HCT116 (cell line): ENCODE data around the gene SLC5A1. TPM values are rescaled to one million over a fixed set of nuclear protein-coding genes. Genes with fewer than 3 reads are reported as not detected.

ENCODE experiments used
- ATAC-seq: fragments of 200-7000 bp; cut with Tn5 transposase; 2 replicates; pipeline ENCODE4 v1.9.1; 2020; ENCODE audit warnings: mild to moderate bottlenecking, moderate library complexity
- BruUV-seq: library from RNA; stranded (reverse); fragments of 400-500 nt; replicated peaks from 2 replicates; lab custom pipeline; 2021; lab: Mats Ljungman, UMichigan
- CTCF ChIA-PET: fragments of 300-600 bp; sonication (Branson Sonifier 250); formaldehyde crosslinking; loops from one replicate; lab custom pipeline; 2021; ENCODE audit warnings: antibody characterized with exemption; lab: Charles Lee
- POLR2A ChIA-PET: fragments of 300-600, 350-600 bp; sonication (Branson Sonifier 250); formaldehyde crosslinking; loops from one replicate; lab custom pipeline; 2021; ENCODE audit warnings: antibody characterized with exemption; lab: Charles Lee
- RAD21 ChIA-PET, 2 experiments: fragments of 300-600 bp; sonication (Branson Sonifier 250); formaldehyde crosslinking; loops; one replicate each; lab custom pipeline; 2023; ENCODE audit warnings: low total read pairs in 2 of 2; ENCODE audit not compliant: uncharacterized antibody in 2 of 2, unreplicated experiment in 2 of 2, low non-redundant PET in 1 of 2; lab: Charles Lee
- DNase-seq: peaks from one replicate; pipeline ENCODE4 v3.0.0-alpha.2; 2010; ENCODE audit warnings: low read depth, low spot score
- H2AFZ ChIP-seq: fragments of 200-600 bp; shearing (Covaris generic), sonication (generic); 2 replicates; pipeline ENCODE4 v1.6.1; 2017; ENCODE audit warnings: low read depth, mixed run types, mixed read lengths, antibody characterized with exemption, low read length; ENCODE audit not compliant: poor library complexity, severe bottlenecking
- H3K27ac ChIP-seq: 2 replicates; pipeline ENCODE4 v1.5.1; 2012; ENCODE audit warnings: low read depth, low read length
- H3K27me3 ChIP-seq: fragments of 200-600 bp; sonication (generic); 2 replicates; pipeline ENCODE4 v1.6.1; 2016; ENCODE audit warnings: mixed run types, low read length, mixed read lengths; ENCODE audit not compliant: insufficient read depth
- H3K36me3 ChIP-seq, 2 experiments: fragments of 200-500 bp in 1 of 2; fragments of 200-600 bp in 1 of 2; sonication (Bioruptor generic) in 1 of 2; sonication (generic) in 1 of 2; 2 replicates each; pipeline versions ENCODE4 v1.5.1 to v1.6.1; 2014 to 2016; ENCODE audit warnings: low read length in 2 of 2, inconsistent platforms in 1 of 2, mixed read lengths in 1 of 2, mixed run types in 1 of 2; ENCODE audit not compliant: insufficient read depth in 2 of 2, control insufficient read depth in 1 of 2
- H3K4me1 ChIP-seq, 2 experiments: fragments of 200-600 bp in 1 of 2; sonication (generic) in 1 of 2; 2 replicates each; pipeline versions ENCODE4 v1.5.1 to v1.6.1; 2012 to 2017; ENCODE audit warnings: low read length in 2 of 2, inconsistent platforms in 1 of 2, mild to moderate bottlenecking in 1 of 2, mixed read lengths in 1 of 2, mixed run types in 1 of 2, moderate library complexity in 1 of 2; ENCODE audit not compliant: insufficient read depth in 2 of 2, control insufficient read depth in 1 of 2
- H3K4me2 ChIP-seq: fragments of 200-600 bp; sonication (generic); 2 replicates; pipeline ENCODE4 v1.6.1; 2017; ENCODE audit warnings: mixed run types, low read length, mixed read lengths
- H3K4me3 ChIP-seq, 2 experiments: fragments of 200-600 bp in 1 of 2; sonication (generic) in 1 of 2; replicated peaks in 1 of 2; 2 replicates each; pipeline ENCODE4 v1.5.1; 2011 to 2016; ENCODE audit warnings: low read length in 2 of 2, control low read depth in 1 of 2, low read depth in 1 of 2, mild to moderate bottlenecking in 1 of 2, mixed read lengths in 1 of 2, mixed run types in 1 of 2
- H3K79me2 ChIP-seq: fragments of 200-600 bp; sonication (generic); 2 replicates; pipeline ENCODE4 v1.6.1; 2017; ENCODE audit warnings: mild to moderate bottlenecking, mixed run types, low read length, moderate library complexity, mixed read lengths; ENCODE audit not compliant: insufficient read depth
- H3K9ac ChIP-seq: fragments of 200-600 bp; sonication (generic); 2 replicates; pipeline ENCODE4 v1.6.1; 2016; ENCODE audit warnings: low read length, mixed read lengths
- H3K9me2 ChIP-seq: fragments of 200-600 bp; sonication (generic), shearing (Covaris generic); 2 replicates; pipeline ENCODE4 v1.6.1; 2017; ENCODE audit warnings: mixed run types, mild to moderate bottlenecking, moderate library complexity; ENCODE audit not compliant: insufficient read depth
- H3K9me3 ChIP-seq, 2 experiments: fragments of 200-500 bp in 1 of 2; fragments of 200-600 bp in 1 of 2; sonication (Bioruptor generic) in 1 of 2; sonication (generic) in 1 of 2; 2 replicates each; pipeline ENCODE4 v1.6.1; 2014 to 2017; ENCODE audit warnings: low read length in 2 of 2, mixed read lengths in 2 of 2, inconsistent platforms in 1 of 2, low read depth in 1 of 2, mild to moderate bottlenecking in 1 of 2, mixed run types in 1 of 2, moderate library complexity in 1 of 2; ENCODE audit not compliant: control insufficient read depth in 1 of 2, insufficient read depth in 1 of 2
- H4K20me1 ChIP-seq: fragments of 200-600 bp; sonication (generic), shearing (Covaris generic); 2 replicates; pipeline ENCODE4 v1.6.1; 2017; ENCODE audit warnings: mixed run types, mild to moderate bottlenecking, moderate library complexity; ENCODE audit not compliant: insufficient read depth
- ATF3 ChIP-seq: IDR thresholded peaks from 2 replicates; pipeline ENCODE4 v1.6.1; 2012
- CBX3 ChIP-seq: IDR thresholded peaks from 2 replicates; pipeline ENCODE4 v1.6.1; 2012; ENCODE audit warnings: low read depth
- EZH2 ChIP-seq: fragments of 200-600 bp; sonication (generic); IDR thresholded peaks from 2 replicates; pipeline ENCODE4 v1.6.1; 2017; ENCODE audit warnings: antibody characterized with exemption, mixed run types
- FOSL1 ChIP-seq: IDR thresholded peaks from 2 replicates; pipeline ENCODE4 v1.6.1; 2012; ENCODE audit warnings: low read depth
- POLR2AphosphoS5 ChIP-seq: IDR thresholded peaks from 2 replicates; pipeline ENCODE4 v1.6.1; 2011; ENCODE audit warnings: mild to moderate bottlenecking, low read depth, low read length, moderate library complexity
- SP1 ChIP-seq: IDR thresholded peaks from 2 replicates; pipeline ENCODE4 v1.6.1; 2012; ENCODE audit warnings: low read depth
- TCF7L2 ChIP-seq: IDR thresholded peaks from 2 replicates; pipeline ENCODE4 v1.7.0; 2011; ENCODE audit warnings: borderline replicate concordance, inconsistent platforms; ENCODE audit not compliant: insufficient read depth, insufficient read length; ENCODE audit errors: extremely low read depth
- intact Hi-C: fragments of 100-400 bp; cut with micrococcal nuclease; formaldehyde crosslinking; loops from 2 replicates; pipeline ENCODE4 v1.10.0; 2022
- total RNA-seq: library from RNA; stranded (reverse); gene quantifications from one replicate; pipeline ENCODE4 v1.2.1, GENCODE V29; 2021; ENCODE audit not compliant: unreplicated experiment
- TF ChIP-seq, protein P1 (sequence below): IDR thresholded peaks from 2 replicates; pipeline ENCODE4 v1.6.1; 2011; ENCODE audit warnings: mild to moderate bottlenecking, low read length, moderate library complexity; ENCODE audit not compliant: insufficient replicate concordance; ENCODE audit errors: extremely low read depth
- TF ChIP-seq, protein P2 (sequence below): IDR thresholded peaks from 2 replicates; pipeline ENCODE4 v1.6.1; 2012; ENCODE audit warnings: low read depth

The SLC5A1 gene
- total RNA-seq, 1 experiment from 2014 or later, result 0.32 TPM

GRCh38 chr22:32088084-32088483 lies 45.0 kb downstream of the SLC5A1 start:
- H3K27me3 ChIP-seq, result peaks cover 27% of the 10 kb centered on the region
- no peaks in the 10 kb centered on the region for H3K36me3 ChIP-seq
- no peak for TF ChIP-seq FOSL1
- no peak for TF ChIP-seq EZH2
- TF ChIP-seq POLR2AphosphoS5, result no peak
- TF ChIP-seq CBX3, result no peak
- no peak for TF ChIP-seq TCF7L2
- TF ChIP-seq, protein P1, sequence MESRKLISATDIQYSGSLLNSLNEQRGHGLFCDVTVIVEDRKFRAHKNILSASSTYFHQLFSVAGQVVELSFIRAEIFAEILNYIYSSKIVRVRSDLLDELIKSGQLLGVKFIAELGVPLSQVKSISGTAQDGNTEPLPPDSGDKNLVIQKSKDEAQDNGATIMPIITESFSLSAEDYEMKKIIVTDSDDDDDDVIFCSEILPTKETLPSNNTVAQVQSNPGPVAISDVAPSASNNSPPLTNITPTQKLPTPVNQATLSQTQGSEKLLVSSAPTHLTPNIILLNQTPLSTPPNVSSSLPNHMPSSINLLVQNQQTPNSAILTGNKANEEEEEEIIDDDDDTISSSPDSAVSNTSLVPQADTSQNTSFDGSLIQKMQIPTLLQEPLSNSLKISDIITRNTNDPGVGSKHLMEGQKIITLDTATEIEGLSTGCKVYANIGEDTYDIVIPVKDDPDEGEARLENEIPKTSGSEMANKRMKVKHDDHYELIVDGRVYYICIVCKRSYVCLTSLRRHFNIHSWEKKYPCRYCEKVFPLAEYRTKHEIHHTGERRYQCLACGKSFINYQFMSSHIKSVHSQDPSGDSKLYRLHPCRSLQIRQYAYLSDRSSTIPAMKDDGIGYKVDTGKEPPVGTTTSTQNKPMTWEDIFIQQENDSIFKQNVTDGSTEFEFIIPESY, result no peak
- no peak for TF ChIP-seq ATF3
- TF ChIP-seq, protein P2, sequence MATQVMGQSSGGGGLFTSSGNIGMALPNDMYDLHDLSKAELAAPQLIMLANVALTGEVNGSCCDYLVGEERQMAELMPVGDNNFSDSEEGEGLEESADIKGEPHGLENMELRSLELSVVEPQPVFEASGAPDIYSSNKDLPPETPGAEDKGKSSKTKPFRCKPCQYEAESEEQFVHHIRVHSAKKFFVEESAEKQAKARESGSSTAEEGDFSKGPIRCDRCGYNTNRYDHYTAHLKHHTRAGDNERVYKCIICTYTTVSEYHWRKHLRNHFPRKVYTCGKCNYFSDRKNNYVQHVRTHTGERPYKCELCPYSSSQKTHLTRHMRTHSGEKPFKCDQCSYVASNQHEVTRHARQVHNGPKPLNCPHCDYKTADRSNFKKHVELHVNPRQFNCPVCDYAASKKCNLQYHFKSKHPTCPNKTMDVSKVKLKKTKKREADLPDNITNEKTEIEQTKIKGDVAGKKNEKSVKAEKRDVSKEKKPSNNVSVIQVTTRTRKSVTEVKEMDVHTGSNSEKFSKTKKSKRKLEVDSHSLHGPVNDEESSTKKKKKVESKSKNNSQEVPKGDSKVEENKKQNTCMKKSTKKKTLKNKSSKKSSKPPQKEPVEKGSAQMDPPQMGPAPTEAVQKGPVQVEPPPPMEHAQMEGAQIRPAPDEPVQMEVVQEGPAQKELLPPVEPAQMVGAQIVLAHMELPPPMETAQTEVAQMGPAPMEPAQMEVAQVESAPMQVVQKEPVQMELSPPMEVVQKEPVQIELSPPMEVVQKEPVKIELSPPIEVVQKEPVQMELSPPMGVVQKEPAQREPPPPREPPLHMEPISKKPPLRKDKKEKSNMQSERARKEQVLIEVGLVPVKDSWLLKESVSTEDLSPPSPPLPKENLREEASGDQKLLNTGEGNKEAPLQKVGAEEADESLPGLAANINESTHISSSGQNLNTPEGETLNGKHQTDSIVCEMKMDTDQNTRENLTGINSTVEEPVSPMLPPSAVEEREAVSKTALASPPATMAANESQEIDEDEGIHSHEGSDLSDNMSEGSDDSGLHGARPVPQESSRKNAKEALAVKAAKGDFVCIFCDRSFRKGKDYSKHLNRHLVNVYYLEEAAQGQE, result no peak
- no peak for TF ChIP-seq SP1
- no peak for DNase-seq
- no peaks in the 10 kb centered on the region for H3K9me3 ChIP-seq
- H2AFZ ChIP-seq, result no peak overlapping the region
- CTCF ChIA-PET, result interaction anchor here (1.8 kb wide), 2 partner anchors 9 to 111 kb away, joined by 4 to 8 read pairs; no protein-coding TSS in a partner anchor
- no peaks in the 10 kb centered on the region for H4K20me1 ChIP-seq
- H3K4me1 ChIP-seq, result no peaks in the 10 kb centered on the region
- POLR2A ChIA-PET, result no interaction called here
- BruUV-seq, result no TSS peak
- intact Hi-C loops, result no loop called here
- H3K79me2 ChIP-seq, result no peaks in the 10 kb centered on the region
- no peak overlapping the region for H3K9ac ChIP-seq
- no peak for ATAC-seq
- H3K9me2 ChIP-seq, result no peaks in the 10 kb centered on the region
- no peak overlapping the region for H3K27ac ChIP-seq
- H3K4me2 ChIP-seq, result no peak overlapping the region
- RAD21 ChIA-PET, result interaction anchor here (0.7 kb wide), 2 partner anchors 111 to 125 kb away, joined by 3 to 4 read pairs; no protein-coding TSS in a partner anchor
- H3K4me3 ChIP-seq, result no peak overlapping the region
